Measurements from ENCODE around the gene ODF2L.
A peak's percentile ranks its signal among the peaks of the same experiment; 100 is the strongest.

The ODF2L gene

GRCh38 chr1:86435327-86435726, 39.2 kb upstream of the ODF2L start:
- H3K4me3 ChIP-seq (ENCODE audit: low read depth, low read length) = no peak overlapping the region
- TF ChIP-seq MYC (IDR thresholded peaks at IDR 0.05; ENCODE audit: low read depth, low read length) (no peak), POLR2A (IDR thresholded peaks at IDR 0.05; ENCODE audit: extremely low read depth, insufficient read length) (no peak), CTCF (IDR thresholded peaks at IDR 0.05; ENCODE audit: low read depth, low read length) (no peak), MAX (IDR thresholded peaks at IDR 0.05; ENCODE audit: low read depth, low read length) (no peak)
- DNase-seq (ENCODE audit: low read depth) = no peak

GRCh38 chr1:86434059-86434458, 37.9 kb upstream of the ODF2L start:
- no peak overlapping the region for H3K4me3 ChIP-seq (ENCODE audit: low read depth, low read length)
- no peak for DNase-seq (ENCODE audit: low read depth)
- no peak for TF ChIP-seq POLR2A (IDR thresholded peaks at IDR 0.05; ENCODE audit: extremely low read depth, insufficient read length)
- TF ChIP-seq CTCF (IDR thresholded peaks at IDR 0.05; ENCODE audit: low read depth, low read length) = no peak
- TF ChIP-seq MAX (IDR thresholded peaks at IDR 0.05; ENCODE audit: low read depth, low read length) = no peak
- TF ChIP-seq MYC (IDR thresholded peaks at IDR 0.05; ENCODE audit: low read depth, low read length) = no peak

- no peak for TF ChIP-seq CTCF (IDR thresholded peaks at IDR 0.05; ENCODE audit: low read depth, low read length)
- TF ChIP-seq POLR2A (IDR thresholded peaks at IDR 0.05; ENCODE audit: extremely low read depth, insufficient read length) = no peak
- TF ChIP-seq MYC (IDR thresholded peaks at IDR 0.05; ENCODE audit: low read depth, low read length) = no peak
- TF ChIP-seq MAX (IDR thresholded peaks at IDR 0.05; ENCODE audit: low read depth, low read length) = no peak
- no peak overlapping the region for H3K4me3 ChIP-seq (ENCODE audit: low read depth, low read length)
- peak; percentile 25 for DNase-seq (ENCODE audit: low read depth)
Observed at GRCh38 chr1:86430376-86430775, 34.3 kb upstream of the ODF2L start.

- peak; percentile 88 for DNase-seq (ENCODE audit: low read depth)
- no peak overlapping the region for H3K4me3 ChIP-seq (ENCODE audit: low read depth, low read length)
Observed at GRCh38 chr1:86429835-86430234, 33.7 kb upstream of the ODF2L start.

GRCh38 chr1:86429122-86429725, 33.1 kb upstream of the ODF2L start:
- TF ChIP-seq MAX (IDR thresholded peaks at IDR 0.05; ENCODE audit: low read depth, low read length) (no peak), CTCF (IDR thresholded peaks at IDR 0.05; ENCODE audit: low read depth, low read length) (no peak), MYC (IDR thresholded peaks at IDR 0.05; ENCODE audit: low read depth, low read length) (no peak), POLR2A (IDR thresholded peaks at IDR 0.05; ENCODE audit: extremely low read depth, insufficient read length) (no peak)
- DNase-seq (ENCODE audit: low read depth) = no peak
- H3K4me3 ChIP-seq (ENCODE audit: low read depth, low read length) = no peak overlapping the region

More at GRCh38 chr1:86429835-86430234, 33.7 kb upstream of the ODF2L start:
- TF ChIP-seq MYC (IDR thresholded peaks at IDR 0.05; ENCODE audit: low read depth, low read length) (peak; percentile 51; the same call in 1 of the 2 replicates), MAX (IDR thresholded peaks at IDR 0.05; ENCODE audit: low read depth, low read length) (0 out of 2 replicates have a peak, but pooled peaks have one; percentile 19), POLR2A (IDR thresholded peaks at IDR 0.05; ENCODE audit: extremely low read depth, insufficient read length) (no peak)

GRCh38 chr1:86423873-86424272, 27.8 kb upstream of the ODF2L start, which contains the start of gene CLCA2:
Gene CLCA2 (plus strand): TSS chr1:86424171. CDS start chr1:86424248, 77 bp downstream.
- TF ChIP-seq CTCF (IDR thresholded peaks at IDR 0.05; ENCODE audit: low read depth, low read length) (no peak), MAX (IDR thresholded peaks at IDR 0.05; ENCODE audit: low read depth, low read length) (no peak), POLR2A (IDR thresholded peaks at IDR 0.05; ENCODE audit: extremely low read depth, insufficient read length) (no peak), MYC (IDR thresholded peaks at IDR 0.05; ENCODE audit: low read depth, low read length) (no peak)
- no peak for DNase-seq (ENCODE audit: low read depth)
- no peak within 1 kb of the TSS for H3K4me3 ChIP-seq (ENCODE audit: low read depth, low read length)
